ENCODE data around the gene PODN. TPM values are rescaled to one million over a fixed set of nuclear protein-coding genes. Genes with fewer than 3 reads are reported as not detected.

PODN gene
- total and polyA plus RNA-seq, 4 experiments from 2014 or later, result not detected

- Mint-ChIP-seq H3K27ac (no peak overlapping the region), H3K4me1 (peaks cover 11 to 19% (median 18%) of the 10 kb centered on the region in 4 donors), H3K9me3 (no peaks in the 10 kb centered on the region), H3K4me3 (no peak overlapping the region), H3K36me3 (peaks cover 10 to 21% of the 10 kb centered on the region in 2 donors), H3K27me3 (no peaks in the 10 kb centered on the region)
- DNase-seq, result no peak
- Histone ChIP-seq H3K27ac (ENCODE audit: low read depth, low read length) (no peak overlapping the region), H3K4me1 (ENCODE audit: insufficient read depth, low read length) (no peaks in the 10 kb centered on the region), H3K4me3 (ENCODE audit: low read length in 2 of 2) (no peak overlapping the region), H3K27me3 (ENCODE audit: insufficient read depth, low read length) (no peaks in the 10 kb centered on the region), H3K9me3 (ENCODE audit: control insufficient read depth in 1 of 2, low read length in 2 of 2) (no peaks in the 10 kb centered on the region), H3K36me3 (ENCODE audit: insufficient read depth, low read length) (no peaks in the 10 kb centered on the region)
- CTCF ChIA-PET (ENCODE audit: partially characterized antibody), result no interaction called here
- POLR2A ChIA-PET (ENCODE audit: partially characterized antibody), result no interaction called here
- intact Hi-C loops (cut with micrococcal nuclease), result no loop called here
Observed at GRCh38 chr1:53023546-53023945, 38.5 kb upstream of the PODN start.

GRCh38 chr1:53024117-53024516, 37.9 kb upstream of the PODN start:
- Mint-ChIP-seq H3K27ac (no peak overlapping the region), H3K4me1 (peaks cover 7 to 19% (median 17%) of the 10 kb centered on the region in 4 donors), H3K9me3 (no peaks in the 10 kb centered on the region), H3K36me3 (peaks cover 11 to 21% of the 10 kb centered on the region in 2 donors), H3K27me3 (no peaks in the 10 kb centered on the region), H3K4me3 (no peak overlapping the region)
- Histone ChIP-seq H3K27me3 (ENCODE audit: insufficient read depth, low read length) (no peaks in the 10 kb centered on the region), H3K36me3 (ENCODE audit: insufficient read depth, low read length) (no peaks in the 10 kb centered on the region), H3K4me3 (ENCODE audit: low read length in 2 of 2) (no peak overlapping the region), H3K4me1 (ENCODE audit: insufficient read depth, low read length) (no peaks in the 10 kb centered on the region), H3K9me3 (ENCODE audit: control insufficient read depth in 1 of 2, low read length in 2 of 2) (no peaks in the 10 kb centered on the region), H3K27ac (ENCODE audit: low read depth, low read length) (no peak overlapping the region)
- POLR2A ChIA-PET (ENCODE audit: partially characterized antibody), result no interaction called here
- CTCF ChIA-PET (ENCODE audit: partially characterized antibody), result no interaction called here
- intact Hi-C loops (cut with micrococcal nuclease), result no loop called here
- DNase-seq, result no peak

- Histone ChIP-seq H3K27ac (ENCODE audit: low read depth, low read length) (no peak overlapping the region), H3K36me3 (ENCODE audit: insufficient read depth, low read length) (peaks cover 3% of the 10 kb centered on the region), H3K4me1 (ENCODE audit: insufficient read depth, low read length) (no peaks in the 10 kb centered on the region), H3K27me3 (ENCODE audit: insufficient read depth, low read length) (no peaks in the 10 kb centered on the region), H3K9me3 (ENCODE audit: control insufficient read depth in 1 of 2, low read length in 2 of 2) (no peaks in the 10 kb centered on the region), H3K4me3 (ENCODE audit: low read length in 2 of 2) (no peak overlapping the region)
- Mint-ChIP-seq H3K36me3 (peaks cover 12 to 22% of the 10 kb centered on the region in 2 donors), H3K9me3 (no peaks in the 10 kb centered on the region), H3K4me3 (no peak overlapping the region), H3K27ac (no peak overlapping the region), H3K27me3 (no peaks in the 10 kb centered on the region), H3K4me1 (peaks cover 7 to 14% (median 13%) of the 10 kb centered on the region in 4 donors)
- no peak for DNase-seq
- intact Hi-C loops (cut with micrococcal nuclease), result no loop called here
- CTCF ChIA-PET (ENCODE audit: partially characterized antibody), result no interaction called here
- POLR2A ChIA-PET (ENCODE audit: partially characterized antibody), result no interaction called here
Observed at GRCh38 chr1:53025034-53025768, 36.8 kb upstream of the PODN start.

GRCh38 chr1:53025769-53026112, 36.3 kb upstream of the PODN start:
- POLR2A ChIA-PET (ENCODE audit: partially characterized antibody), result no interaction called here
- H3K9me3 Mint-ChIP-seq, result no peaks in the 10 kb centered on the region

GRCh38 chr1:53026254-53026653, 35.8 kb upstream of the PODN start:
- intact Hi-C loops (cut with micrococcal nuclease), result no loop called here
- Mint-ChIP-seq H3K4me1 (peaks cover 7 to 13% (median 11%) of the 10 kb centered on the region in 4 donors), H3K27me3 (no peaks in the 10 kb centered on the region), H3K36me3 (peaks cover 15 to 27% of the 10 kb centered on the region in 2 donors), H3K27ac (no peak overlapping the region), H3K9me3 (no peaks in the 10 kb centered on the region), H3K4me3 (no peak overlapping the region)
- Histone ChIP-seq H3K27me3 (ENCODE audit: insufficient read depth, low read length) (no peaks in the 10 kb centered on the region), H3K9me3 (ENCODE audit: control insufficient read depth in 1 of 2, low read length in 2 of 2) (no peaks in the 10 kb centered on the region), H3K4me3 (ENCODE audit: low read length in 2 of 2) (no peak overlapping the region), H3K36me3 (ENCODE audit: insufficient read depth, low read length) (peaks cover 3% of the 10 kb centered on the region), H3K27ac (ENCODE audit: low read depth, low read length) (no peak overlapping the region), H3K4me1 (ENCODE audit: insufficient read depth, low read length) (no peaks in the 10 kb centered on the region)
- CTCF ChIA-PET (ENCODE audit: partially characterized antibody), result no interaction called here
- DNase-seq, result no peak
- POLR2A ChIA-PET (ENCODE audit: partially characterized antibody), result no interaction called here

More at GRCh38 chr1:53025769-53026112, 36.3 kb upstream of the PODN start:
- intact Hi-C loops (cut with micrococcal nuclease), result no loop called here
- H3K27ac ChIP-seq (ENCODE audit: low read depth, low read length), result no peak overlapping the region
- Mint-ChIP-seq H3K27me3 (no peaks in the 10 kb centered on the region), H3K36me3 (peaks cover 12 to 22% of the 10 kb centered on the region in 2 donors), H3K4me3 (no peak overlapping the region), H3K4me1 (peaks cover 7 to 13% (median 12%) of the 10 kb centered on the region in 4 donors), H3K27ac (no peak overlapping the region)
- CTCF ChIA-PET (ENCODE audit: partially characterized antibody), result no interaction called here
- no peaks in the 10 kb centered on the region for H3K4me1 ChIP-seq (ENCODE audit: insufficient read depth, low read length)
- H3K27me3 ChIP-seq (ENCODE audit: insufficient read depth, low read length), result no peaks in the 10 kb centered on the region
- H3K36me3 ChIP-seq (ENCODE audit: insufficient read depth, low read length), result peaks cover 3% of the 10 kb centered on the region
- no peak for DNase-seq
- no peak overlapping the region for H3K4me3 ChIP-seq (ENCODE audit: low read length in 2 of 2)
- H3K9me3 ChIP-seq (ENCODE audit: control insufficient read depth in 1 of 2, low read length in 2 of 2), result no peaks in the 10 kb centered on the region

- no peak for DNase-seq
- H3K27ac ChIP-seq (ENCODE audit: low read depth, low read length), result no peak overlapping the region
- Mint-ChIP-seq H3K4me1 (peaks cover 0 to 10% (median 5%) of the 10 kb centered on the region in 4 donors), H3K9me3 (no peaks in the 10 kb centered on the region), H3K27me3 (no peaks in the 10 kb centered on the region), H3K4me3 (no peak overlapping the region), H3K36me3 (peaks cover 30 to 33% of the 10 kb centered on the region in 2 donors), H3K27ac (peak overlapping the region in 1 of 7 donors; percentile 6)
- peaks cover 3% of the 10 kb centered on the region for H3K36me3 ChIP-seq (ENCODE audit: insufficient read depth, low read length)
- H3K27me3 ChIP-seq (ENCODE audit: insufficient read depth, low read length), result no peaks in the 10 kb centered on the region
- ChIA-PET POLR2A (ENCODE audit: partially characterized antibody) (no interaction called here), CTCF (ENCODE audit: partially characterized antibody) (no interaction called here)
- intact Hi-C loops (cut with micrococcal nuclease), result no loop called here
- no peak overlapping the region for H3K4me3 ChIP-seq (ENCODE audit: low read length in 2 of 2)
- H3K9me3 ChIP-seq (ENCODE audit: control insufficient read depth in 1 of 2, low read length in 2 of 2), result no peaks in the 10 kb centered on the region
- H3K4me1 ChIP-seq (ENCODE audit: insufficient read depth, low read length), result no peaks in the 10 kb centered on the region
Observed at GRCh38 chr1:53031732-53032131, 30.3 kb upstream of the PODN start.

GRCh38 chr1:53037159-53037558, 24.9 kb upstream of the PODN start:
- Mint-ChIP-seq H3K36me3 (peaks cover 40 to 41% of the 10 kb centered on the region in 2 donors), H3K27ac (peak overlapping the region in 2 of 7 donors; percentile 16 to 23), H3K9me3 (peaks cover 0 to 1% (median 0%) of the 10 kb centered on the region in 8 donors), H3K27me3 (no peaks in the 10 kb centered on the region), H3K4me1 (peaks cover 0 to 5% (median 3%) of the 10 kb centered on the region in 4 donors), H3K4me3 (no peak overlapping the region)
- no peaks in the 10 kb centered on the region for H3K27me3 ChIP-seq (ENCODE audit: insufficient read depth, low read length)
- intact Hi-C loops (cut with micrococcal nuclease), result no loop called here
- H3K4me1 ChIP-seq (ENCODE audit: insufficient read depth, low read length), result no peaks in the 10 kb centered on the region
- peaks cover 12% of the 10 kb centered on the region for H3K36me3 ChIP-seq (ENCODE audit: insufficient read depth, low read length)
- DNase-seq, result no peak
- H3K4me3 ChIP-seq (ENCODE audit: low read length in 2 of 2), result no peak overlapping the region
- POLR2A ChIA-PET (ENCODE audit: partially characterized antibody), result no interaction called here
- H3K27ac ChIP-seq (ENCODE audit: low read depth, low read length), result no peak overlapping the region
- H3K9me3 ChIP-seq (ENCODE audit: control insufficient read depth in 1 of 2, low read length in 2 of 2), result no peaks in the 10 kb centered on the region
- CTCF ChIA-PET (ENCODE audit: partially characterized antibody), result no interaction called here
